Measurements from ENCODE around the gene DSC3.

GRCh38 chr18:30999887-31000628, 42.5 kb downstream of the DSC3 start:
- TF ChIP-seq EZH2 (IDR thresholded peaks at IDR 0.05; ENCODE audit: low read length, unreplicated experiment): no peak
- TF ChIP-seq CTCF (conservative IDR thresholded peaks at IDR 0.05; ENCODE audit: low read depth, low read length): no peak
